ENCODE data around the gene COL11A2.
"Not testable (repeated sequence)": the region's sequence is repeated elsewhere in the genome, so short reads cannot be mapped to it uniquely, and the experiment has no call there.

Gene COL11A2

GRCh38 chr6:33192105-33192646 lies at the start of gene COL11A2:
Gene COL11A2, minus strand, starts transcription at chr6:33192467. Its CDS starts 227 bp downstream, at chr6:33192240.
- DNase-seq (ENCODE audit: low read depth): no peak

- no peak for DNase-seq (ENCODE audit: low read depth)
Measured at GRCh38 chr6:33241968-33242367, 49.7 kb upstream of the COL11A2 start.

GRCh38 chr6:33237741-33238140 lies 45.5 kb upstream of the COL11A2 start:
- no peak for DNase-seq (ENCODE audit: low read depth)

- no peak for DNase-seq (ENCODE audit: low read depth)
Measured at GRCh38 chr6:33236852-33237251, 44.6 kb upstream of the COL11A2 start.

GRCh38 chr6:33236328-33236727 lies 44.1 kb upstream of the COL11A2 start:
- no peak for DNase-seq (ENCODE audit: low read depth)

- no peak for DNase-seq (ENCODE audit: low read depth)
Measured at GRCh38 chr6:33235221-33235634, 43.0 kb upstream of the COL11A2 start.

- DNase-seq (ENCODE audit: low read depth): not testable (repeated sequence)
Measured at GRCh38 chr6:33226503-33227120, 34.3 kb upstream of the COL11A2 start.

GRCh38 chr6:33217681-33218080 lies 25.4 kb upstream of the COL11A2 start:
- DNase-seq (ENCODE audit: low read depth): no peak

GRCh38 chr6:33217246-33217645 lies 25.0 kb upstream of the COL11A2 start:
- DNase-seq (ENCODE audit: low read depth): no peak

GRCh38 chr6:33216117-33216649 lies 23.9 kb upstream of the COL11A2 start:
- no peak for DNase-seq (ENCODE audit: low read depth)

GRCh38 chr6:33215271-33216116 lies 23.2 kb upstream of the COL11A2 start:
- DNase-seq (ENCODE audit: low read depth): no peak

GRCh38 chr6:33213989-33214335 lies 21.7 kb upstream of the COL11A2 start:
- DNase-seq (ENCODE audit: low read depth): no peak

- DNase-seq (ENCODE audit: low read depth): no peak
Measured at GRCh38 chr6:33213166-33213988, 21.1 kb upstream of the COL11A2 start.

- DNase-seq (ENCODE audit: low read depth): no peak
Measured at GRCh38 chr6:33212857-33213165, 20.5 kb upstream of the COL11A2 start.

- no peak for DNase-seq (ENCODE audit: low read depth)
Measured at GRCh38 chr6:33211666-33212422, 19.6 kb upstream of the COL11A2 start.

- DNase-seq (ENCODE audit: low read depth): no peak
Measured at GRCh38 chr6:33211136-33211535, 18.9 kb upstream of the COL11A2 start.

- DNase-seq (ENCODE audit: low read depth): no peak
Measured at GRCh38 chr6:33209856-33210255, 17.6 kb upstream of the COL11A2 start.

GRCh38 chr6:33208091-33208967 lies 16.1 kb upstream of the COL11A2 start, which contains the start of gene RING1:
Gene RING1, plus strand, starts transcription at chr6:33208500. Its CDS starts 323 bp downstream, at chr6:33208823.
- DNase-seq (ENCODE audit: low read depth): peak; percentile 77

- DNase-seq (ENCODE audit: low read depth): no peak
Measured at GRCh38 chr6:33207552-33208090, 15.4 kb upstream of the COL11A2 start.

Data from activated gamma-delta T cell treated with anti-CD3 and anti-CD28 coated beads, Interleukin-2, amount 50 U/mL, for 16 hours (primary cell).